Parathyroid adenoma (tissue), 2 donors: ENCODE results near the gene TNNT3.

Experiments used
- H2AFZ ChIP-seq: fragments of 300-600 bp; sonication (generic); one replicate; pipeline ENCODE4 v1.7.0; 2017; ENCODE audit warnings: antibody characterized with exemption, mild to moderate bottlenecking
- H3K27ac ChIP-seq: fragments of 300-600 bp; sonication (generic); one replicate; pipeline ENCODE4 v1.7.0; 2017
- H3K27me3 ChIP-seq: fragments of 300-600 bp; sonication (generic); one replicate; pipeline ENCODE4 v1.7.0; 2017; ENCODE audit warnings: low read length; ENCODE audit not compliant: control insufficient read depth, insufficient read depth
- H3K36me3 ChIP-seq: fragments of 300-600 bp; sonication (generic); one replicate; pipeline ENCODE4 v1.7.0; 2017; ENCODE audit warnings: low read length; ENCODE audit not compliant: control insufficient read depth, insufficient read depth
- H3K4me1 ChIP-seq: fragments of 300-600 bp; sonication (generic); one replicate; pipeline ENCODE4 v1.7.0; 2017; ENCODE audit warnings: control low read depth
- H3K4me2 ChIP-seq: fragments of 300-600 bp; sonication (generic); one replicate; pipeline ENCODE4 v1.7.0; 2017; ENCODE audit warnings: low read length
- H3K4me3 ChIP-seq: fragments of 300-600 bp; sonication (generic); one replicate; pipeline ENCODE4 v1.7.0; 2017; ENCODE audit warnings: low read depth, low read length
- H3K79me2 ChIP-seq: fragments of 300-600 bp; sonication (generic); one replicate; pipeline ENCODE4 v1.7.0; 2017; ENCODE audit warnings: control low read depth
- H3K9ac ChIP-seq: fragments of 300-600 bp; sonication (generic); one replicate; pipeline ENCODE4 v1.7.0; 2017; ENCODE audit warnings: mild to moderate bottlenecking
- H3K9me3 ChIP-seq: fragments of 300-600 bp; sonication (generic); one replicate; pipeline ENCODE4 v1.7.0; 2017; ENCODE audit warnings: low read length; ENCODE audit not compliant: control insufficient read depth
- CTCF ChIP-seq: fragments of 300-600 bp; sonication (generic); IDR thresholded peaks from one replicate; pipeline ENCODE4 v1.7.0; 2017; ENCODE audit warnings: antibody characterized with exemption, mild to moderate bottlenecking
- donor health status: primary hyperparathyroidism.

Gene TNNT3

GRCh38 chr11:1924646-1925372 is 5.3 kb downstream of the TNNT3 start:
- no peak overlapping the region for H2AFZ ChIP-seq
- H3K4me1 ChIP-seq: no peaks in the 10 kb centered on the region
- H3K27ac ChIP-seq: no peak overlapping the region
- no peak overlapping the region for H3K9ac ChIP-seq
- H3K27me3 ChIP-seq: no peaks in the 10 kb centered on the region
- H3K4me2 ChIP-seq: no peak overlapping the region
- no peaks in the 10 kb centered on the region for H3K79me2 ChIP-seq
- no peaks in the 10 kb centered on the region for H3K9me3 ChIP-seq
- no peak for TF ChIP-seq CTCF
- no peaks in the 10 kb centered on the region for H3K36me3 ChIP-seq
- no peak overlapping the region for H3K4me3 ChIP-seq

GRCh38 chr11:1925373-1926155 is 6.1 kb downstream of the TNNT3 start:
- H3K4me2 ChIP-seq: no peak overlapping the region
- H3K4me1 ChIP-seq: no peaks in the 10 kb centered on the region
- TF ChIP-seq CTCF: no peak

GRCh38 chr11:1926156-1927025 is 6.9 kb downstream of the TNNT3 start:
- H3K27ac ChIP-seq: no peak overlapping the region
- H3K27me3 ChIP-seq: no peaks in the 10 kb centered on the region
- no peak overlapping the region for H3K4me2 ChIP-seq
- H3K36me3 ChIP-seq: no peaks in the 10 kb centered on the region
- no peaks in the 10 kb centered on the region for H3K79me2 ChIP-seq
- H3K4me1 ChIP-seq: no peaks in the 10 kb centered on the region
- no peak overlapping the region for H3K4me3 ChIP-seq
- no peaks in the 10 kb centered on the region for H3K9me3 ChIP-seq
- no peak for TF ChIP-seq CTCF
- H2AFZ ChIP-seq: no peak overlapping the region
- H3K9ac ChIP-seq: no peak overlapping the region

More at GRCh38 chr11:1925373-1926155, 6.1 kb downstream of the TNNT3 start:
- Histone ChIP-seq H3K79me2 (no peaks in the 10 kb centered on the region), H3K27me3 (no peaks in the 10 kb centered on the region), H3K27ac (no peak overlapping the region), H3K4me3 (no peak overlapping the region), H3K36me3 (no peaks in the 10 kb centered on the region), H3K9me3 (no peaks in the 10 kb centered on the region), H3K9ac (no peak overlapping the region), H2AFZ (no peak overlapping the region)

GRCh38 chr11:1927026-1927847 is 7.7 kb downstream of the TNNT3 start:
- Histone ChIP-seq H3K27me3 (no peaks in the 10 kb centered on the region), H2AFZ (no peak overlapping the region), H3K9me3 (no peaks in the 10 kb centered on the region), H3K4me3 (no peak overlapping the region), H3K4me2 (no peak overlapping the region), H3K4me1 (no peaks in the 10 kb centered on the region), H3K36me3 (no peaks in the 10 kb centered on the region), H3K9ac (no peak overlapping the region), H3K79me2 (no peaks in the 10 kb centered on the region), H3K27ac (no peak overlapping the region)
- TF ChIP-seq CTCF: no peak
